DOHH2 (cell line): ENCODE results near the gene DOCK9.

ENCODE experiments used
- H3F3A ChIP-seq: fragments of 200-600 bp; sonication (generic), shearing (Covaris generic); 2 replicates; pipeline ENCODE4 v1.6.0; 2016; ENCODE audit warnings: antibody characterized with exemption, mild to moderate bottlenecking; ENCODE audit not compliant: control insufficient read depth, insufficient read depth
- H3K27ac ChIP-seq: fragments of 200-600 bp; sonication (generic); 2 replicates; pipeline ENCODE4 v1.5.1; 2014; ENCODE audit warnings: low read depth, mild to moderate bottlenecking, low read length, moderate library complexity
- H3K27me3 ChIP-seq: fragments of 200-600 bp; sonication (generic); 2 replicates; pipeline ENCODE4 v1.6.1; 2014; ENCODE audit warnings: mild to moderate bottlenecking, low read length, mixed read lengths; ENCODE audit not compliant: control insufficient read depth
- H3K36me3 ChIP-seq: fragments of 200-600 bp; sonication (generic); 2 replicates; pipeline ENCODE4 v1.6.1; 2014; ENCODE audit warnings: mild to moderate bottlenecking, low read length, moderate library complexity, mixed read lengths; ENCODE audit not compliant: control insufficient read depth
- H3K4me1 ChIP-seq: fragments of 200-600 bp; sonication (generic); 2 replicates; pipeline ENCODE4 v1.6.1; 2014; ENCODE audit warnings: mild to moderate bottlenecking, low read length, mixed read lengths; ENCODE audit not compliant: control insufficient read depth
- H3K4me2 ChIP-seq: fragments of 200-600 bp; sonication (generic); 2 replicates; pipeline ENCODE4 v1.6.0; 2014; ENCODE audit warnings: mild to moderate bottlenecking, low read length, moderate library complexity
- H3K4me3 ChIP-seq: fragments of 200-600 bp; sonication (generic); 2 replicates; pipeline ENCODE4 v1.5.1; 2014; ENCODE audit warnings: mild to moderate bottlenecking, low read length, mixed read lengths
- H3K79me2 ChIP-seq: fragments of 200-600 bp; sonication (generic); 2 replicates; pipeline ENCODE4 v1.6.1; 2014; ENCODE audit warnings: mild to moderate bottlenecking, low read length, mixed read lengths; ENCODE audit not compliant: control insufficient read depth
- H3K9me2 ChIP-seq: fragments of 200-600 bp; sonication (generic); replicated peaks from 2 replicates; pipeline ENCODE4 v1.6.1; 2014; ENCODE audit warnings: mild to moderate bottlenecking, low read length, mixed read lengths; ENCODE audit not compliant: control insufficient read depth
- H3K9me3 ChIP-seq: fragments of 200-600 bp; sonication (generic); 2 replicates; pipeline ENCODE4 v1.6.1; 2014; ENCODE audit warnings: antibody characterized with exemption, low read length, mixed read lengths; ENCODE audit not compliant: control insufficient read depth, insufficient read depth
- H4K20me1 ChIP-seq: fragments of 200-600 bp; sonication (generic); 2 replicates; pipeline ENCODE4 v1.6.0; 2014; ENCODE audit warnings: low read depth, mild to moderate bottlenecking, antibody characterized with exemption, low read length, moderate library complexity; ENCODE audit not compliant: control insufficient read depth, insufficient read depth
- EZH2phosphoT487 ChIP-seq: fragments of 200-600 bp; sonication (generic); IDR thresholded peaks from 2 replicates; pipeline ENCODE4 v1.6.1; 2017; ENCODE audit warnings: borderline replicate concordance, mild to moderate bottlenecking, antibody characterized with exemption, low read length, moderate library complexity, mixed read lengths
- TF ChIP-seq, protein P1 (sequence below): fragments of 200-600 bp; sonication (generic); IDR thresholded peaks from one replicate; pipeline ENCODE4 v1.5.1; 2014; ENCODE audit warnings: antibody characterized with exemption, mild to moderate bottlenecking, low read depth, low read length; ENCODE audit not compliant: poor library complexity, severe bottlenecking

Gene DOCK9

DNA sequence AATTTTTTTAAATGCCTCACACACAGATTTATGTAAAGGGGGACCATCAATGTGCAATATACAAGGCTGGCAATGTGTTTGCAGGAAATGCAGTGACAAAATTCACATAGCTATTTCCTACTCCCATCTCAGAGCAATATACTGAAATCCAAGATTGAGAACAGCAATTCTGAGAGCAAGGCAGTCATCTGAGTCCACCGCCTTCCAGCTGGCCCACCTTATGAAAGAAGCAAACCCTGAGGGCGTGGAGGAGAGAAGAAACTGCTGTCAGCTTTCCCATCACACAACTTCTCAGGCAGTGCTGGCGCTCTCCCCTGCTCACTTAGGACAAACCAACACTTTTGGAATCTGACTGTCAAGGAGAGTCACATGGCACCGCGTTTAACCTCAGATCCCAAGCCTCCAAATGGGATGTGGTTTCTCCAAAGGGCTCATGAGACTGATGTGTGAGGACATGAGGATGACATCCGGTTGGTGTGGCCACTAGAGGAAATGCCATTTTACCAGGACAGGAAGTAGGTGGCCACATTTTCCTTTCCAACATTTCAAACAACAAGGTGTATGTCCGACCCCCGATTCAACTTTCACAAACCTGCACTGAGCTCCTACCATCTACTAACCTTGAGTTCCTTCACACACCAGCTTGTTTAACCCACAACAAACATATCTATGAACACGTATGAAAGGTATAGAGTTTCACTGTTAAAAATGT lies 3.7 kb upstream of the DOCK9 start:
- H3K79me2 ChIP-seq, result no peaks in the 10 kb centered on the region

DNA sequence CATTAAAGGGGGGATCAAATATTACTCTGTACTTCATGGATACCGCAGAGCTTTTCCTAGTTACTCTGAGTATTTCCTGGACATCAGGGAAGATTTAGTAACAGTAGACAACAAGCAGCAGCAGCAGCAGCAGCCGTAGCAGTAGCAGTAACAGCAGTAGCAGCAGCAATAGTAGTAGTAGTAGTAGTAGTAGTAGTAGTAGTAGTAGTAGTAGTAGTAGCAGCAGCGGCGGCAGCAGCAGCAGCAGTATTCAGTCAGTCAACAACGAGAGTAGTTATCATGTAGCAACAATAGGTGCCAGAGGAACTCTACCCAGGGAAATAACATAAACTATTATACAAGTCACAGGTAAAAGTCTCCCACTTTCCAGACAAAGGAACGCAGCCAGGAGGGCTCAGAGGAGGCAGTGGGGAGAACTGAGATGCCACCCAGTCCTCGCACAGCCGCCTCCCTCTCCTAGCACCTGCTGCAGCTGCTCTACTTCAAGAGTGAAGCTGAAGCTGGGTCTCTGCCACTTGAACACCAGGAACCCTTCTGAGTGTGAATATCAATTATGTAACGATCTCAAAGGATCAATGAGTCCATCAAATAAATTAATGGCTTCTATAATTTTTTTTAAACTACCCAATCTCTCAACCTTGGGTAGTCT lies 1.3 kb upstream of the DOCK9 start:
- Histone ChIP-seq H3K4me3 (no peak overlapping the region), H3K9me3 (no peaks in the 10 kb centered on the region), H4K20me1 (no peaks in the 10 kb centered on the region), H3K27me3 (peaks cover 19% of the 10 kb centered on the region), H3K4me2 (no peak overlapping the region), H3K36me3 (no peaks in the 10 kb centered on the region), H3K4me1 (peaks cover 2% of the 10 kb centered on the region), H3K27ac (no peak overlapping the region), H3F3A (no peaks in the 10 kb centered on the region), H3K9me2 (no peaks in the 10 kb centered on the region), H3K79me2 (no peaks in the 10 kb centered on the region)
- TF ChIP-seq, protein P1, sequence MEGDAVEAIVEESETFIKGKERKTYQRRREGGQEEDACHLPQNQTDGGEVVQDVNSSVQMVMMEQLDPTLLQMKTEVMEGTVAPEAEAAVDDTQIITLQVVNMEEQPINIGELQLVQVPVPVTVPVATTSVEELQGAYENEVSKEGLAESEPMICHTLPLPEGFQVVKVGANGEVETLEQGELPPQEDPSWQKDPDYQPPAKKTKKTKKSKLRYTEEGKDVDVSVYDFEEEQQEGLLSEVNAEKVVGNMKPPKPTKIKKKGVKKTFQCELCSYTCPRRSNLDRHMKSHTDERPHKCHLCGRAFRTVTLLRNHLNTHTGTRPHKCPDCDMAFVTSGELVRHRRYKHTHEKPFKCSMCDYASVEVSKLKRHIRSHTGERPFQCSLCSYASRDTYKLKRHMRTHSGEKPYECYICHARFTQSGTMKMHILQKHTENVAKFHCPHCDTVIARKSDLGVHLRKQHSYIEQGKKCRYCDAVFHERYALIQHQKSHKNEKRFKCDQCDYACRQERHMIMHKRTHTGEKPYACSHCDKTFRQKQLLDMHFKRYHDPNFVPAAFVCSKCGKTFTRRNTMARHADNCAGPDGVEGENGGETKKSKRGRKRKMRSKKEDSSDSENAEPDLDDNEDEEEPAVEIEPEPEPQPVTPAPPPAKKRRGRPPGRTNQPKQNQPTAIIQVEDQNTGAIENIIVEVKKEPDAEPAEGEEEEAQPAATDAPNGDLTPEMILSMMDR, result no peak
- TF ChIP-seq EZH2phosphoT487, result no peak

More for the DNA sequence above, 3.7 kb upstream of the DOCK9 start:
- Histone ChIP-seq H3K4me2 (no peak overlapping the region), H3K4me3 (no peak overlapping the region), H3K9me2 (no peaks in the 10 kb centered on the region), H3K27ac (no peak overlapping the region), H3K36me3 (no peaks in the 10 kb centered on the region), H4K20me1 (no peaks in the 10 kb centered on the region), H3F3A (no peaks in the 10 kb centered on the region), H3K9me3 (no peaks in the 10 kb centered on the region), H3K4me1 (no peaks in the 10 kb centered on the region), H3K27me3 (peaks cover 17% of the 10 kb centered on the region)
- TF ChIP-seq, protein P1, result no peak
- no peak for TF ChIP-seq EZH2phosphoT487

DNA sequence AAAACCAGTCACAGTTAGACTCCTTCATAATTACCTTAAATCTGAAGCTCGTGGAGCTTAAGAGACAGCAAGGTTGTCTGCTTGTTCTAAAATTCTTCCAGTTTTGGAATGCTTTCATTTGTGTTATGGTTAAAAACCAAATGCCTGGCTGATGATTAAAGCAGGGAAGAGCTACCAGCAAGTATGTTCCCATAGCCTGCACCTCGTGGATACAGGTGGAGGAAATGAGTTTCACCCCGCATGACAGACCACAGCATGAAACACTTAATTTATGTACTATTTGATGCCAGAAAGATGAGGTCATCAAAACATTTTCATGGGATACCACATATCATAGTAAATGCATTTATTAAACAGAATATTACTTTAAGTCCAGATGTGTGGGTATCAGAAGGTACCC lies 416 bp upstream of the DOCK9 start:
- Histone ChIP-seq H3K79me2 (no peaks in the 10 kb centered on the region), H3K9me2 (no peaks in the 10 kb centered on the region), H3K27ac (no peak overlapping the region), H3K4me2 (no peak overlapping the region), H3K27me3 (peaks cover 23% of the 10 kb centered on the region), H4K20me1 (no peaks in the 10 kb centered on the region), H3K9me3 (no peaks in the 10 kb centered on the region), H3K4me3 (no peak overlapping the region), H3K4me1 (peaks cover 7% of the 10 kb centered on the region), H3F3A (no peaks in the 10 kb centered on the region), H3K36me3 (no peaks in the 10 kb centered on the region)
- TF ChIP-seq EZH2phosphoT487, result no peak
- TF ChIP-seq, protein P1, result no peak
